Ovary (tissue), 3 donors: ENCODE measurements around the gene KDELR1.

Experiments
- POLR2A ChIP-seq: fragments of 450-650 bp; IDR thresholded peaks from one replicate; pipeline ENCODE4 v1.6.1; 2017; ENCODE audit warnings: antibody characterized with exemption, mild to moderate bottlenecking, moderate library complexity
- TF ChIP-seq, protein P1 (sequence below), 3 donors: fragments of 450-650 bp in 2 of 3; fragments of 200-600 bp in 1 of 3; IDR thresholded peaks; one replicate each; pipeline versions ENCODE4 v1.5.1 to v1.8.0; 2016 to 2022; ENCODE audit warnings: antibody characterized with exemption in 3 of 3, mild to moderate bottlenecking in 1 of 3
- donor health status: DM: no; HTN: no; CAD: no.

DNA sequence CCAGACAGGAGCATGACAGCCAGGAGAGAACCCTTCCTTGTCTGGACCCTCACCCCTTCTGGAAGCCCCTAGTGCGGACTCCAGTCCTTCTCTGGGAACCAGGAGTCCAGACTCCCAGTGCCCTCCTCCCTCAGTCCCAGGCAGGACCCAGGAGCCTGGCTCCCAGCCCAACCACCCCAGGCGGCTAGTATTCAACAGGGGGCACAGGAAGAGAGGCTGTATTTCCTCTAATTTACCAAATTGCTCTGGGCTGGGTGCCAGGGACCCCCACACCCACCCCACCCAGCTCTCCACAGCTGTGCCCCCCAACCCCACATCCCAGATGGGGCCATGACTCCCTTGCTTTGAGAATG lies 5.4 kb upstream of the KDELR1 start:
- TF ChIP-seq, protein P1, sequence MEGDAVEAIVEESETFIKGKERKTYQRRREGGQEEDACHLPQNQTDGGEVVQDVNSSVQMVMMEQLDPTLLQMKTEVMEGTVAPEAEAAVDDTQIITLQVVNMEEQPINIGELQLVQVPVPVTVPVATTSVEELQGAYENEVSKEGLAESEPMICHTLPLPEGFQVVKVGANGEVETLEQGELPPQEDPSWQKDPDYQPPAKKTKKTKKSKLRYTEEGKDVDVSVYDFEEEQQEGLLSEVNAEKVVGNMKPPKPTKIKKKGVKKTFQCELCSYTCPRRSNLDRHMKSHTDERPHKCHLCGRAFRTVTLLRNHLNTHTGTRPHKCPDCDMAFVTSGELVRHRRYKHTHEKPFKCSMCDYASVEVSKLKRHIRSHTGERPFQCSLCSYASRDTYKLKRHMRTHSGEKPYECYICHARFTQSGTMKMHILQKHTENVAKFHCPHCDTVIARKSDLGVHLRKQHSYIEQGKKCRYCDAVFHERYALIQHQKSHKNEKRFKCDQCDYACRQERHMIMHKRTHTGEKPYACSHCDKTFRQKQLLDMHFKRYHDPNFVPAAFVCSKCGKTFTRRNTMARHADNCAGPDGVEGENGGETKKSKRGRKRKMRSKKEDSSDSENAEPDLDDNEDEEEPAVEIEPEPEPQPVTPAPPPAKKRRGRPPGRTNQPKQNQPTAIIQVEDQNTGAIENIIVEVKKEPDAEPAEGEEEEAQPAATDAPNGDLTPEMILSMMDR (IDR thresholded peaks at IDR 0.05): no peak
- TF ChIP-seq POLR2A: no peak
